ENCODE results near the gene MYL12A.

The MYL12A gene

GRCh38 chr18:3225588-3225987 lies 22.0 kb upstream of the MYL12A start:
- no peak for DNase-seq

GRCh38 chr18:3226048-3226447 lies 21.6 kb upstream of the MYL12A start:
- DNase-seq = no peak

GRCh38 chr18:3230401-3231334 lies 16.9 kb upstream of the MYL12A start:
- DNase-seq = no peak

GRCh38 chr18:3233004-3233403 lies 14.6 kb upstream of the MYL12A start:
- no peak for DNase-seq

- no peak for DNase-seq
These were observed 14.0 kb upstream of the MYL12A start for GRCh38 chr18:3233433-3234168.

GRCh38 chr18:3234457-3234856 lies 13.1 kb upstream of the MYL12A start:
- no peak for DNase-seq

- DNase-seq = no peak
These were observed 11.8 kb upstream of the MYL12A start for GRCh38 chr18:3235846-3236245.

- no peak for DNase-seq
These were observed 11.1 kb upstream of the MYL12A start for GRCh38 chr18:3236470-3236869.

- DNase-seq = no peak
These were observed 8.9 kb upstream of the MYL12A start for GRCh38 chr18:3238742-3239141.

GRCh38 chr18:3245185-3245564 lies 2.4 kb upstream of the MYL12A start:
- DNase-seq = no peak

- peak; percentile 91 for DNase-seq
These were observed 1.6 kb upstream of the MYL12A start for GRCh38 chr18:3245853-3246634.

- DNase-seq = peak; percentile 66
These were observed 864 bp upstream of the MYL12A start for GRCh38 chr18:3246635-3247239.

- DNase-seq = peak; percentile 78
These were observed 559 bp downstream of the MYL12A start for GRCh38 chr18:3248062-3248657.

GRCh38 chr18:3248658-3249359 lies 1.2 kb downstream of the MYL12A start:
- no peak for DNase-seq

- no peak for DNase-seq
These were observed 2.9 kb downstream of the MYL12A start for GRCh38 chr18:3250237-3251107.

GRCh38 chr18:3251249-3251962 lies 3.8 kb downstream of the MYL12A start:
- no peak for DNase-seq

- no peak for DNase-seq
These were observed 4.3 kb downstream of the MYL12A start for GRCh38 chr18:3251963-3252277.

- DNase-seq = no peak
These were observed 5.2 kb downstream of the MYL12A start for GRCh38 chr18:3252843-3253242.

GRCh38 chr18:3254725-3255124 lies 7.1 kb downstream of the MYL12A start:
- DNase-seq = no peak

- DNase-seq = no peak
These were observed 8.1 kb downstream of the MYL12A start for GRCh38 chr18:3255611-3256165.

Measured in right forelimb (tissue), 1 donor.